Left lung (tissue), 10 donors: ENCODE data around the gene WDR72. TPM values are rescaled to one million over a fixed set of nuclear protein-coding genes. Genes with fewer than 3 reads are reported as not detected.

Experiments
- ATAC-seq: fragments of 200-7000 bp; cut with Tn5 transposase; one replicate; pipeline ENCODE4 v1.9.1; 2020; ENCODE audit warnings: moderate library complexity
- DNase-seq, 4 donors: peaks; one replicate each; pipeline ENCODE4 v3.0.0-alpha.2; 2013 to 2020
- H3K27ac ChIP-seq, 2 donors: fragments of 200-600 bp; sonication (generic) in 1 of 2; one replicate each; pipeline versions ENCODE4 v1.5.0 to v1.8.0; 2020 to 2021
- H3K27me3 ChIP-seq, 2 donors: fragments of 200-600 bp; sonication (generic) in 1 of 2; one replicate each; pipeline versions ENCODE4 v1.5.0 to v1.8.0; 2020 to 2021
- H3K36me3 ChIP-seq, 2 donors: fragments of 200-600 bp; sonication (generic) in 1 of 2; one replicate each; pipeline versions ENCODE4 v1.5.0 to v1.8.0; 2020 to 2021
- H3K4me1 ChIP-seq, 2 donors: fragments of 200-600 bp; one replicate each; pipeline ENCODE4 v1.8.0; 2021
- H3K4me3 ChIP-seq, 2 donors: fragments of 200-600 bp; sonication (generic) in 1 of 2; one replicate each; pipeline versions ENCODE4 v1.5.0 to v1.8.0; 2020 to 2021; ENCODE audit warnings: mild to moderate bottlenecking in 1 of 2
- H3K9me3 ChIP-seq, 2 donors: fragments of 200-600 bp; sonication (generic) in 1 of 2; one replicate each; pipeline versions ENCODE4 v1.5.0 to v1.8.0; 2020 to 2021
- intact Hi-C, 2 donors: fragments of 100-400 bp; cut with DNase I; formaldehyde crosslinking; loops; one replicate each; pipeline versions ENCODE4 v1.11.2 to v1.14.2; 2022
- polyA plus RNA-seq, 6 donors: library from polyadenylated mRNA; unstranded; fragments of 120-200 nt; gene quantifications; one replicate each; pipeline ENCODE4 v1.2.1, GENCODE V29; 2013; ENCODE audit not compliant: insufficient read length in 6 of 6
- total RNA-seq, 2 donors: library from RNA; stranded (reverse); fragmentation: NEBNext Ultra II Directional; extraction: Animal tissue kit (Norgen Biotek cat#: 25700); gene quantifications; one replicate each; pipeline ENCODE4 v1.2.1, GENCODE V29; 2021
- TF ChIP-seq, protein P1 (sequence below), 2 donors: fragments of 200-600 bp; sonication (generic) in 1 of 2; IDR thresholded peaks; one replicate each; pipeline versions ENCODE4 v1.5.0 to v1.8.0; 2021; ENCODE audit warnings: antibody characterized with exemption in 2 of 2
- donor health status: DM: no; HTN: yes; CAD: no.
- donor health status: DM: no; HTN: no; CAD: no.

The WDR72 gene
- total and polyA plus RNA-seq, 8 donors = 0.73 to 6.5 (median 3.0) TPM

DNA sequence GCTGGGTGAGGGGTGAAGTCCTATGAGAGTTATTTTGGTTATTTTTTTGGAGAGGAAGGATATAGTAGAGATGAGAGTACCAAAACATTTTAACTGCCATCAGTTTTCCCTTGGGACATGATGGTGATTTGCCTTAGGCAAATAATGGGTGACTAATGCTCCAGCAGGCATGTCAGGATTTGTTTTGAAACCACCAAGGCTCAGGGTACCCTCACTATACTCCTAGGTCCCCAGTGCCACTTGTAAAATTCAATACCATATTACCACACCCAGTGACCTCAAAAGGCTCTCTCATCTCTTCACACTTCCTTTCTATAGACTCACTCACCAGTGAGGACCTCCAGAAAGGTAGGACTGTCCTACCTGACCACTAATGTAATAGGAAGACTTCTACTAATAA lies 83.6 kb downstream of the WDR72 start:
- intact Hi-C loops = no loop called here
- ATAC-seq (no peak), DNase-seq (no peak)

DNA sequence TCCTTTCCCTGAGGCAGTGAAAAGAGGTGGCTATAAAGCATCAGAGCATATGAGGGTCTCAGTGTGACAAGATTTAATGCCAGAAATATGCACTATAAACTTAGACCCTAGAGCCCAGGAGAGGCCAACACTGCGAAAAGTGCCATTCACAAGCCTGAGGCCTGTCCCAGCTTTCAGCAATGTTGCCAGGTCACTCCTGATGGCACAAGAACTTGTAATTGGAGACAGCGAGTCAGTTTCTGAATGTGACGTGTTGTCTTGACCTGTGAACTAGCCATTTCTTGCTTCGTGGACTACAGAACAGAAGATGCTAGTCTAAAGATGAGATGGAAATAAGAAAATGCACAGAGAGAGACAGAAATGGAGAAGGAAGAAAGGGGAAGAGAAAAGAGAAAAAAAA lies 87.9 kb downstream of the WDR72 start:
- Histone ChIP-seq H3K4me3 (no peak overlapping the region), H3K9me3 (no peaks in the 10 kb centered on the region), H3K36me3 (no peaks in the 10 kb centered on the region), H3K27me3 (no peaks in the 10 kb centered on the region), H3K27ac (no peak overlapping the region), H3K4me1 (no peaks in the 10 kb centered on the region)
- TF ChIP-seq, protein P1, sequence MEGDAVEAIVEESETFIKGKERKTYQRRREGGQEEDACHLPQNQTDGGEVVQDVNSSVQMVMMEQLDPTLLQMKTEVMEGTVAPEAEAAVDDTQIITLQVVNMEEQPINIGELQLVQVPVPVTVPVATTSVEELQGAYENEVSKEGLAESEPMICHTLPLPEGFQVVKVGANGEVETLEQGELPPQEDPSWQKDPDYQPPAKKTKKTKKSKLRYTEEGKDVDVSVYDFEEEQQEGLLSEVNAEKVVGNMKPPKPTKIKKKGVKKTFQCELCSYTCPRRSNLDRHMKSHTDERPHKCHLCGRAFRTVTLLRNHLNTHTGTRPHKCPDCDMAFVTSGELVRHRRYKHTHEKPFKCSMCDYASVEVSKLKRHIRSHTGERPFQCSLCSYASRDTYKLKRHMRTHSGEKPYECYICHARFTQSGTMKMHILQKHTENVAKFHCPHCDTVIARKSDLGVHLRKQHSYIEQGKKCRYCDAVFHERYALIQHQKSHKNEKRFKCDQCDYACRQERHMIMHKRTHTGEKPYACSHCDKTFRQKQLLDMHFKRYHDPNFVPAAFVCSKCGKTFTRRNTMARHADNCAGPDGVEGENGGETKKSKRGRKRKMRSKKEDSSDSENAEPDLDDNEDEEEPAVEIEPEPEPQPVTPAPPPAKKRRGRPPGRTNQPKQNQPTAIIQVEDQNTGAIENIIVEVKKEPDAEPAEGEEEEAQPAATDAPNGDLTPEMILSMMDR (IDR thresholded peaks at IDR 0.05) = no peak
- intact Hi-C loops = no loop called here
- no peak for ATAC-seq
- no peak for DNase-seq

More for the DNA sequence above, 83.6 kb downstream of the WDR72 start:
- Histone ChIP-seq H3K27ac (no peak overlapping the region), H3K4me1 (no peaks in the 10 kb centered on the region), H3K4me3 (no peak overlapping the region), H3K27me3 (no peaks in the 10 kb centered on the region), H3K9me3 (no peaks in the 10 kb centered on the region), H3K36me3 (no peaks in the 10 kb centered on the region)
- TF ChIP-seq, protein P1 (IDR thresholded peaks at IDR 0.05) = no peak

DNA sequence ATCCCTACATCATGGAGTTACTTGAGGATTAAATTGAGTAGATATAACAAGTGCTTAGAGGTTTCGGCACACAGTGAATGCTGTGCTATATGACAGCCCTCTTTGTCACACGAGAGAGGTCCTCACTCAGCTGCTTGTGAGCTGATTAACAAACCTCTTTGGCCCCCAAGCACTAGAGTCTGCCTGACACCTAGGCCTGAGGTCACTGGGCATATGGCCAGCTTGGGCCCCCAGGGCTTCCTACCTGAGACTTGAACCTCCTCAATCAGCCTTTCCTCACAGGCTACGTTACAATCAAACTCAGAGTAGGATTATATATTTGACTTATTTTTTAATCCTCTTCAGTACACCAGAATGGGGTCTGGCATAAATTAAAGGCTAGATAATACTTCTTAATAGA lies 88.8 kb downstream of the WDR72 start:
- no peak overlapping the region for H3K27ac ChIP-seq
- H3K9me3 ChIP-seq = no peaks in the 10 kb centered on the region
- DNase-seq (no peak), ATAC-seq (no peak)
- no peak overlapping the region for H3K4me3 ChIP-seq
- no peaks in the 10 kb centered on the region for H3K36me3 ChIP-seq
- no peaks in the 10 kb centered on the region for H3K27me3 ChIP-seq
- TF ChIP-seq, protein P1 (IDR thresholded peaks at IDR 0.05) = no peak
- intact Hi-C loops = no loop called here
- no peaks in the 10 kb centered on the region for H3K4me1 ChIP-seq

DNA sequence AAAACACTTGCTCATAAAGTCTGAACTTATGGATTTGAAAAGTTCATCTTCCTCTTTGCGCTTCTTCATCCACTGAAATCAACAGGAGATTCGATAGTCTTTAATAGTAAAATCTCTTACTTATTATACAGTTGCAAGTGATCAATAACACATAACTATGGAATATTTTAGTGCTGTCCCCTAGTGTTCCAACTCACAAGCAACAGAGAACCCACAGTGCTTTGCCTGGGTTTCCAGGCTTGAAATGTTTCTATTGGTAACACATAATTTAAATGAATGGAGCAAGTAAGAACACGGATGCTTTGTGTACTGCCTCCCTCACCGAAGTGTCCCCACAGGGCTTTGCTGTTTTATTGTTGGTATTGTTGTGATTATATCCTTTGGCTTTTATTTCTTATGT lies 93.5 kb downstream of the WDR72 start:
- Histone ChIP-seq H3K27ac (no peak overlapping the region), H3K9me3 (no peaks in the 10 kb centered on the region), H3K4me3 (no peak overlapping the region), H3K27me3 (no peaks in the 10 kb centered on the region), H3K36me3 (no peaks in the 10 kb centered on the region), H3K4me1 (no peaks in the 10 kb centered on the region)
- no peak for DNase-seq
- intact Hi-C loops = no loop called here
- TF ChIP-seq, protein P1 (IDR thresholded peaks at IDR 0.05) = no peak
- ATAC-seq = no peak

DNA sequence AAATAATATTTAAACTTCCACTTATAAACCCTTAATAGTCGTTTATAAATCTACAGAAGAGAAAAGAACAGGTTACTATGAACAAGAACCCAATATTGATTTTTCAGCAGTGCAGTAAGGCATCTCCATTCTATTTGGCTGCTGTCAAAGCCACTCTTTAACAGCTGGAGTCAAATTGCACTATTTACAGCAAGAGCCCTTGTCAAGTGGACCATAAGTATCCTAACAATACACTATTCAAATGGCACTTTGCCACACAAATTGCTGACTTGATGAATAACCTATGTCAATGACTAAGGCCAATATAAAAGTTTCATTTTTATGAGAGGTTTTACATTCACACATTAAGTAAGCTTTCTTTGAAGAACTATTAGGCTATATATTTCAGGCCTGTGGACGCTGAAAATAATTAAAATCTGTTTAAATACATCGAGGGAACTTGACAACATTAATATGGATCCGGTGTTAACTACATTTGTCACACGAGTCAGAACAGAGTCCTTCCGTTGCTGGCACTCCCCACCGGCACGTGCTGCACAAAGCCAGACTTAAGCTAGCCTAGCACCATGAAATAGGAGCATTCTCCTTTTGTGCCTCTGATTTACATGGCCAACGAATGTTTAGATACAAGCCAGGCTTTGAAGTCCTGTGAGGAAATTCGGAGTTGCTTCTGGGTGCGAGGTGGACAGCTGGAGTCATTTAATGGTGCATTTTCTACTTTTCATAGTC lies 100.5 kb downstream of the WDR72 start:
- ATAC-seq = peak; percentile 43
- intact Hi-C loops = no loop called here

More for the DNA sequence above, 100.5 kb downstream of the WDR72 start:
- TF ChIP-seq, protein P1 (IDR thresholded peaks at IDR 0.05) = no peak
- Histone ChIP-seq H3K4me1 (no peaks in the 10 kb centered on the region), H3K4me3 (no peak overlapping the region), H3K27ac (no peak overlapping the region), H3K27me3 (no peaks in the 10 kb centered on the region), H3K9me3 (no peaks in the 10 kb centered on the region), H3K36me3 (no peaks in the 10 kb centered on the region)
- peak in 3 of 4 donors; percentile 8 to 49 (median 24) for DNase-seq
